Muscle of back (tissue), 13 donors: ENCODE measurements around the gene KIF17. TPM values are rescaled to one million over a fixed set of nuclear protein-coding genes. Genes with fewer than 3 reads are reported as not detected.

Source experiments
- DNase-seq, 3 donors: peaks; one replicate each; pipeline versions ENCODE4 v3.0.0 to v3.0.0-alpha.2; 2013
- long read RNA-seq, 9 donors: transcript quantifications; one replicate each; lab custom pipeline, GENCODE V29; 2026
- polyA plus RNA-seq, 10 donors: library from polyadenylated mRNA; unstranded; fragments of 120-200 nt; gene quantifications; one replicate each; pipeline ENCODE4 v1.2.1, GENCODE V29; 2013; ENCODE audit not compliant: insufficient read length in 10 of 10

Gene KIF17
- polyA plus RNA-seq: 1 to 10 TPM; 1.6 to 4.4 (median 2.9) TPM
- long read RNA-seq, donor 1: 0 reads
- long read RNA-seq, donor 2: 0 reads
- long read RNA-seq, donor 3: 0 reads
- long read RNA-seq, donor 4: 0 reads
- long read RNA-seq, donor 5: 0 reads
- long read RNA-seq, donor 6: 0 reads
- long read RNA-seq, donor 7, partial matches to known transcripts: 51 of 51 reads
- long read RNA-seq, donor 7, other reads (novel, unspliced or antisense): 0 of 51 reads
- long read RNA-seq, donor 8: 0 reads
- long read RNA-seq, donor 9: 0 reads

- DNase-seq: peak; percentile 51 to 88 (median 83)
Measured at GRCh38 chr1:20717452-20718342, at the start of gene KIF17. Gene KIF17, minus strand, starts transcription at chr1:20718007. Its CDS starts 301 bp downstream, at chr1:20717706.

- DNase-seq: no peak
Measured at GRCh38 chr1:20767271-20767670, 49.5 kb upstream of the KIF17 start.

GRCh38 chr1:20763417-20763816, 45.6 kb upstream of the KIF17 start:
- DNase-seq: no peak

DNA sequence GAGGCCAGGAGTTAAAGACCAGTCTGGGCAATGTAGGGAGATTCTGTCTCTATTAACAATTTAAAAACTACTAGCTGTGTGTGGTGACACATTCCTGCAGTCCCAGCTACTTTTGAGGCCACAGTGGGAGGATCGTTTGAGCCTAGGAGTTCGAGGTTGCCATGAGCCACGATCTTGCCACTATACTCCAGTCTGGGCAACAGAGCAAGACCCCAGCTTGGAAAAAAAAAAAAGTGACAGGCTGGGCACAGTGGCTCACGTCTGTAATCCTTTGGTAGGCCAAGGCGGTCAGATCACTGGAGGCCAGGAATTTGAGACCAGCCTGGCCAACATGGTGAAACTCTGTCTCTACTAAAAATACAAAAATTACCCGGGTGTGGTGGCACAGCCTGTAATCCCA, 42.5 kb upstream of the KIF17 start:
- DNase-seq: no peak

DNA sequence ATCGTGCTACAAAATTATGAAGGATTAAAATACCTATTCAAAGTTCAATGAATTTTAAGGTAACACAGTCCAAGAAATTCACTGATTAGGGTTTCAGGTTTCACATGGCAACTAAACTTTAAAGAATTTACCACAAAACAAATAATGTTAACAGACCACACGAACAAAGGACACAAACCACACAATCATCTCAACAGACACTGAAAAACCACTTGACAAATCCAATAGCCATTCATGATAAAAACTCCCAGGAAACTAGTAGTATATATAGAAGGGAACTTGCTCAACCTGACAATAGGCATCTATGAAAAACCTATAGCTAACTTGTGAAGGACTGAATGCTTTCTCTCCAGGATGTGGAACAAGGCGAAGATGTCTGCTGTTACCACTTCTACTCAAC, 35.8 kb upstream of the KIF17 start:
- DNase-seq: no peak

DNA sequence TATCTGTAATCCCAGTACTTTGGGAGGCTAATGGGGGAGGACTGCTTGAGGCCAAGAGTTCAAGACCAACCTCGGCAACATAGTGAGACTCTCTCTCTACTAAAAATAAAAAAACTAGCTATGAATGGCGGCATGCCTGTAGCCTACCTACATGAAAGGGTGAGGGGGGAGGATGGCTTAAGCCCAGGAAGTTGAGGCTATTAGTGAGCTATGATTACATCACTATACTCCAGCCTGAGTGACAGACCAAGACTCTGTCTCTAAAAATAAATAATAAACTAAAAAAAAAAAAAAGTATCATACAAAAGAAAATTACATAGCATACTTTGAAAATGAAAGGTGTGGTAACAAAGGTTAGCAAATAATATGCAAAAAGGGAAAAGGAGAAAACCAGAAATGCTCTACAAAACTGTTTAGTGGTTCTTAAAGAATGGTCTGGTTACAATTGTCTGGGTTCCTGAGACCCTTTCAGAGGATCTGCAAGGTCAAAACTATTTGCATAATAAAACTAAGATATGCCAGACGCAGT, 33.7 kb upstream of the KIF17 start:
- DNase-seq: no peak

GRCh38 chr1:20742671-20743070, 24.9 kb upstream of the KIF17 start:
- no peak for DNase-seq

GRCh38 chr1:20740781-20741180, 23.0 kb upstream of the KIF17 start:
- no peak for DNase-seq

GRCh38 chr1:20739225-20739624, 21.4 kb upstream of the KIF17 start:
- peak in 1 of 3 donors; percentile 28 for DNase-seq

GRCh38 chr1:20735581-20736111, 17.8 kb upstream of the KIF17 start:
- DNase-seq: no peak

GRCh38 chr1:20733360-20733975, 15.7 kb upstream of the KIF17 start:
- no peak for DNase-seq

DNA sequence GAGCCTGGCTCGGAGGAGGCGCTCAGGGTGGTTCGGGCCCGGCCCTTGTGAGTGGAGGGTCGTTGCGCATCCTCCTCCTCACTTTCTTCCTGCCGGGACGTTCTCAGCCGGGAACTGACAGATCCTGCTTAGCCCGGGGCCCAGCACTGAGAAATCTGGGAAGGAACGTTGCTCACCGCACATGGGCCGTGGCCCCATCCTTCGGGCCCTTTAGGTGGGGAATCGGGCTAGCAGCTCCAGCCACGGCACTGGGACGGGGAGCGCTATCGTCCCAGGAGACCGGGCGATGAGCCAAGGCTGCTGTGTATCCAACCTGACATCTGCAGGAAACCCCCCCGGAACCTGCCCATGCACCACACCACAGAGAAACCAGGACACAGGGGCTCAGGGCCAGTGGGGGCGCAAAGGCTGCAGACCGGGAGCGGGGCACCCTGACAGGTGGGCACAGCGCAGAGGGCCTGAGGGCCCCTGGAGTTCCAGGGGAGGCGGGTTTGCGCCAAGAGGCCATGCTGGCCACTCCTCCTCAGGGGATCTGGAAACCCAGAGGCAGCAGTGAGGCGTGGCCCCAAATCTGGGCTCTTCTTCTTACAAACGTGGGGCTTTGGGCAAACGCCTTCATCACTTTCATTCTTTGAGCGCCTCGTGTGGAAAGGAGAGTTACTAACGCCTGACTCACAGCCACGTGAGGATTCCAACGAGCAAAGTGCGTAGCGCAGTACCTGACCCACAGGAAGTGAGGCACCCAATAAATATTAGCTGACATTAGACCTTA, 15.0 kb upstream of the KIF17 start, which contains the start of gene SH2D5:
Gene SH2D5, minus strand, starts transcription at position 116 of the 772 bp plus-strand sequence. CDS start 4,659 bp downstream, outside the sequence.
- peak; percentile 47 to 91 (median 81) for DNase-seq

DNA sequence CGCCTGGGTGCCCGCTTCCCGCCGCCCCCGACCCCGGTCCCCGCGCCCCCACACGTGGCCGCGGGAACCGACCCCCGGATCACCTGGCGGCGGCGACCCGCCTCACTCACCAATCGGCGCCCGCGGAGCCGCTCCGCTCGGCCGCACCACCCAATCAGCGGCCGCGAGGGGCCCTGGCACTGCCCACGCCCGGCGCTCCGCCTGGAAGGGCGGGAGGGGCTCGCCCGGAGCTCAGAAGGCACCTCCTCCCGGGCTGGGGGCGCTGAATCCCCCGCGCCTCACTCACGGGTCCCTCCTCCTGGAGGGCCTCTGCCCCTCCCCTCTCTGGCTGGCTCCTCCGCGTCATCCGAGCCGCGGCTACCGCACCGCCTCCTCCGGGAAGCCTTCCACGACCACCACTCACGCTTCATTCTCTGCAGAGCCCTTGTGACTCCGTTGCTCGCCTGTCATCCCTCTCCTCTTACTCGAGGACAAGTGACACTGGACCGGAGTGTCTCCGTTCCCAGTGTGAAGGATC, 14.3 kb upstream of the KIF17 start:
- peak; percentile 36 to 68 (median 44) for DNase-seq

DNA sequence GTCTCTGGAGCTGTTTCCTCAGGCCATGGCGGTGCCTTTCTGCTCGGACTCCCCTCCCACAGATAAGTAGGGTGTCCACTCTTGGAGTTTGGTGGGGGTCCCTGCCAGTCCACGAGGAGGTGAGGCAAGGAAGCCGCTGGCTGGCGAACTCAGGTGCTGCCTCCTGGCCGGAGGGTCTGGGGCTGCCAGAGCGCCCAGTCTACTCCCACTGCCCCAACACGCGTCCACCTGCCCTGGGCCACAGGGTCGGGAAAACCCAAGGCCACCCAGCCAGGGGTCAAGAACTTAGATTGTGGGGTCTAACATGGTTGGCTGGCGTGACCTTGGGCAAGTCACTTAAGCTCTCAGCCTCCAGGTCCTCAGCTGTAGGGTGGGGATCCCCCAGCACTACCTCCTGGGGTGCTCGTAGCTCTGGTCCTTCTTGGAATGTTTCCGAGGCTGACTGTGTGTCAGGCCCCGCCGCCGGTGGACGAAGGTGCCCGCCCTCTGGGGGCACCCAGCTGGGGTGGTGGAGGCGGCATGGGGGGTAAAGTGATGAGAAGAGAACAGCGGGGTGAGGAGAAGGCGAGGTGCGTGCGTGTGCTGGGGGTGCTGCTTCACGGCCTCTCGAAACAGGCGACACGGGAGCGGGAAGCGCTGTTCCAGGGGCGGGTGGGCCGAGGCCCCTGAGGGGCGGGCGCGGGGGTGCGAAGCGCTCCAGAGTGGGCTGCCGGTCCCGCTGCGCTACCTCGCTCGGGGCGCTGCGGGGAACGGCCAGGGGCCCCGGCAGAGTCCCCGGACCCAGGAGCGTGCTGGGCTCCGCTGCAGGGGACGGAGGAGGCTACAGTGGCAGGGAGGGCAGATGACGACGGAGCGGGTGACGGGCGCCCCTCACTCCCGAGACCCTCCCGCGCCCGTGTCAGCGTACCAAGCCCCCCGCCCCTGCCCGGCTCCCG, 13.5 kb upstream of the KIF17 start:
- no peak for DNase-seq

DNA sequence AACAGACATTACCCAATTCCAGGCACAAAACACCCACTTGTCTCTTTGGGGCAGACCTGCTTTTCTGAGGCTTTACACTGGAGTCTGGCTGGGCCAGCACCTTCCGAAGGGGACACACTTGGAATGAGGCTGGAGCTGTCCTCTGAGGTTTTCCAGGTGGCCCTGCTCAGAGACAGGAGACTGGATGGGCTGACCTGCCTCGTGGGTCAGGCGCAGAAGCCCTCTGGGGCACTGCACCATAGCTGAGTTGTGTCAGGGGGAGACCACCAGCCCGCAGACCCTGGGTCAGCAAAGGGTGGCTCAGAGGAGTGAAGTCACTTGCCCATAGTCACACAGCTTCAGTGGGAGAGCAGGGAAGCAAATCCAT, 12.9 kb upstream of the KIF17 start:
- DNase-seq: no peak

DNA sequence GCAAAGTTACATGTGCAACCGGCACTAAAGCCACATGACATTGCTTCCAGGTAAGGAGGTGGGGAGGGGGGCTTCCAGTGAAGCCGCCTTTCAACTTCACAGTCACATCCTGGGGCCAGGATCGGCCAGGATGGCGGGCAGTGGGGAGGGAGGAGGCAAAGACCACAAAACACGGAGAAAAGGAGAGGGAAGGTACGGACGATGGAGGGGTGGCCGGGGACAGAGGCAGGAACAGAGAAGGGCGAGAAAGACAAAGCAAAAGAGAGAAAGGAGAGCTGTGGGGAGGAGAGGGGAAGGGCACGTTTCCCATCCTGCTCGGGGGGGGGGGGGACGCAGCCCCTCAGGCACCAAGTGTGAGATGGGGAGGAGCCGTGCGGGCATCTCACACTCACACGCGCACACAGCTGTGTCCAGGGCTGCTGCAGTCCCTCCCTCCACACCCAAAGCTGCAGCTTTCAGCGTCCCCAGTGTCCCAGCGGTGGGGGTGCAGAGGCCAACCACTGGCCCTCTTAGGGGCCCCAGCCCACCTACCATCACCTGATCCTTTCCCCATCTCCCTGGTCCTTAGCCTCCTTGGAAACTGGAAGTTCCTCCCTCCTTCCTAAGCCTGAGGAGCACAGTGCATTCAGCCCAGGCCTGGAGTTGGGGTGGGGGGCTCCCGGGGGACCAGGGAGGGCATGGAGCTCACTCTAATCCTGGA, 12.3 kb upstream of the KIF17 start:
- DNase-seq: no peak

DNA sequence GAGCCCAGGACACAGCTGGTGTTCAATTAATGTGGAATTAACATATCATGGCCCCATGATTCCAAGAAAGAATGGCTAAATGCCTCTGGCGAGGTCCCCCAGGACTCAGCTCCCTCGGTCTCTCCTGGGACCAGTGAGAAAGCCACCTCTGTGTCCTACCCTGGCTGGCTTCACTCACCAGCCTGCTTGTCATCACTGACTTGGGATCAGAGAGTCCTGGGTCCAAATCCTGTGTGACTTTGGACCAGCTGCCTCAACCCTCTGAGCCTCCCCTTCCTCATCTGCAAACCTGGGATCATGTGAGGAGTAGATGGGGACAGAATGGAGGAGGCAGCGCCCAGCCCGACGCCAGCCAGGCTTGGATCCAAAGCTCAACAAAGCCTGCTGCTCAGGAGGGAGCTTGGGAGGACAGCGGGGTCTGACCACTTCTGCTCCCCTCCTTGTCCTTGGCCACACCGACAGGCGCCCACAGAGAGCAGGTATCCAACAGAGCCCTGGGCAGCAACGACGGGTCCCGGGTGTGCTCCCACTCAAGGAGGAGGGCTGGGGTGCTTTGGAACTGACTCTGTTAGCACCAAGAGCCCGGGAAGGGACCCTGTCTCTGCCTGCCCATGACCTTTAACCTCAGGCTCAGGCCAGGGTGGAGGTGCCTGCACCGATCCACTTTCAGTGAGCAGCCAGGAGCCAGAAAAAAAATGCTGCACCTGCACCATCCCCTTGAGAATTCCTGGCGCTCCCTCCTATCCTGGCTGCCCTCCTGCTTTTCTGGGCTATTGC, 11.5 kb upstream of the KIF17 start:
- no peak for DNase-seq
